GM13976 (cell line): ENCODE data around the gene LRRFIP2.

ENCODE experiments used
- DNase-seq: peaks from one replicate; pipeline ENCODE4 v3.0.0; 2012; ENCODE audit warnings: low spot score
- CTCF ChIP-seq: IDR thresholded peaks from 2 replicates; pipeline ENCODE4 v1.5.1; 2012; ENCODE audit warnings: borderline replicate concordance, mild to moderate bottlenecking; ENCODE audit not compliant: insufficient read depth; ENCODE audit errors: extremely low read depth, missing control alignments, control extremely low read depth
- in situ Hi-C: fragments of 300-500 bp; cut with MboI; formaldehyde crosslinking; loops from one replicate; pipeline ENCODE4 v1.12.0; 2022; ENCODE audit warnings: low sequenced_read_pairs, mixed read lengths, inconsistent platforms; ENCODE audit not compliant: unreplicated experiment

Gene LRRFIP2

GRCh38 chr3:37135561-37135960, 38.8 kb downstream of the LRRFIP2 start:
- in situ Hi-C loops = no loop called here
- TF ChIP-seq CTCF = no peak
- DNase-seq = no peak

- in situ Hi-C loops = no loop called here
- TF ChIP-seq CTCF = no peak
- no peak for DNase-seq
Observed at GRCh38 chr3:37132334-37132733, 42.0 kb downstream of the LRRFIP2 start.

- DNase-seq = no peak
- no peak for TF ChIP-seq CTCF
- in situ Hi-C loops = no loop called here
Observed at GRCh38 chr3:37131860-37132144, 42.6 kb downstream of the LRRFIP2 start.

- no peak for DNase-seq
- in situ Hi-C loops = no loop called here
- no peak for TF ChIP-seq CTCF
Observed at GRCh38 chr3:37130984-37131859, 43.2 kb downstream of the LRRFIP2 start.

- no peak for DNase-seq
- in situ Hi-C loops = no loop called here
- no peak for TF ChIP-seq CTCF
Observed at GRCh38 chr3:37130448-37130847, 43.9 kb downstream of the LRRFIP2 start.

GRCh38 chr3:37129871-37130270, 44.5 kb downstream of the LRRFIP2 start:
- in situ Hi-C loops = no loop called here
- TF ChIP-seq CTCF = no peak
- DNase-seq = no peak

- in situ Hi-C loops = no loop called here
- no peak for DNase-seq
- no peak for TF ChIP-seq CTCF
Observed at GRCh38 chr3:37127340-37127739, 47.0 kb downstream of the LRRFIP2 start.
